Measurements from ENCODE around the gene TNIK. TPM values are rescaled to one million over a fixed set of nuclear protein-coding genes. Genes with fewer than 3 reads are reported as not detected.

Gene TNIK
- total and polyA plus RNA-seq, 10 of the 15 experiments (the other 5 are each of a cell fraction or from before 2014, with no cell fraction given) = 13.9 to 74.3 (median 48.2) TPM

DNA sequence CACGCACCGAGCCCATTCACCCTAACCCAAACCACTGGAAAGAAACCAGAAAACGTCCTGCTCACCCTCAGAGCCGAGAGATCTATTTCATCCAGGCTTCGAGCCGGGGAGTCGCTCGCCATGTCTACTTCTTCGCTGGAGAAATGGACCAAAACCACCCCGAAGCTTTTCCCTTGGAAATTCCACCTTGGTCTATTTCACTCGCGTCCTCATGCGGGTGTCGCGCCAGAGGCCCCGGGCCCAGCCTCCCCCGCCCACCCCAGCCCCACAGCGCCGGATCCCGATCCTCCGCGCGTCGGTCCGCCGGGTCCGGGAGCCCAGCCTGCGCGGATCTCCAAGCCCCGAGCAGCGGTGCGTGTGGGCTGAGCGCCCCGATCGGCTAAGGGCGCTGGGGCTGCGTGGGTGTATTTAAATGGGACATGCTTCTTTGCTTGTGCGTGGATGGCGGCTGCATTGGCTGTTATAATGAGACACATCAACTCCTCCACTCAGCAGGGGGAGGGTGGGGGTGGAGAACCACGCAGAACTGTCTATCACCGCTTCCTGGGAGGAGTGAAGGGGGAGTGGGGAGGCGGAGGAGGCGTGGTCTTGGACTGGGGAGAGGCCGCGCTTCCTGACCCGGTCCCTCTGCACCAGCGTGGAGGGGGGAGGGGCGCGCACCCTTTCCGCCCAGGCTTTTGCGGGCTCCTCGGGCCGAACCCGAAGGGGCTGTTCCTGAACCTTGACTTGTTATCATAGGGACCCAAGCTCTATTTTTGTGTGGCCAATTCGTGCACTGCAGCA lies at the start of gene TNIK (continued):
- TF ChIP-seq, protein P1, sequence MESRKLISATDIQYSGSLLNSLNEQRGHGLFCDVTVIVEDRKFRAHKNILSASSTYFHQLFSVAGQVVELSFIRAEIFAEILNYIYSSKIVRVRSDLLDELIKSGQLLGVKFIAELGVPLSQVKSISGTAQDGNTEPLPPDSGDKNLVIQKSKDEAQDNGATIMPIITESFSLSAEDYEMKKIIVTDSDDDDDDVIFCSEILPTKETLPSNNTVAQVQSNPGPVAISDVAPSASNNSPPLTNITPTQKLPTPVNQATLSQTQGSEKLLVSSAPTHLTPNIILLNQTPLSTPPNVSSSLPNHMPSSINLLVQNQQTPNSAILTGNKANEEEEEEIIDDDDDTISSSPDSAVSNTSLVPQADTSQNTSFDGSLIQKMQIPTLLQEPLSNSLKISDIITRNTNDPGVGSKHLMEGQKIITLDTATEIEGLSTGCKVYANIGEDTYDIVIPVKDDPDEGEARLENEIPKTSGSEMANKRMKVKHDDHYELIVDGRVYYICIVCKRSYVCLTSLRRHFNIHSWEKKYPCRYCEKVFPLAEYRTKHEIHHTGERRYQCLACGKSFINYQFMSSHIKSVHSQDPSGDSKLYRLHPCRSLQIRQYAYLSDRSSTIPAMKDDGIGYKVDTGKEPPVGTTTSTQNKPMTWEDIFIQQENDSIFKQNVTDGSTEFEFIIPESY (IDR thresholded peaks at IDR 0.05) = no peak
- TF ChIP-seq CHD2 (IDR thresholded peaks at IDR 0.05; ENCODE audit: borderline replicate concordance, low read depth, low read length) (peak; percentile 76), SIN3A (IDR thresholded peaks at IDR 0.05; ENCODE audit: low read depth, low read length) (peak; percentile 73; the same call in 1 of the 2 replicates), EED (IDR thresholded peaks at IDR 0.05; ENCODE audit: low read depth) (peak; percentile 57; the same call in 1 of the 2 replicates), POLR2AphosphoS5 (IDR thresholded peaks at IDR 0.05; ENCODE audit: low read length) (peak; percentile 71; the same call in 1 of the 2 replicates), TAF1 (IDR thresholded peaks at IDR 0.05; ENCODE audit: borderline replicate concordance, low read depth, low read length) (peak; percentile 90; the same call in 1 of the 2 replicates), SRF (IDR thresholded peaks at IDR 0.05; ENCODE audit: low read depth in 2 of 2, low read length in 2 of 2) (no peak), BRCA1 (IDR thresholded peaks at IDR 0.05; ENCODE audit: low read depth, low read length) (no peak), RAD21 (IDR thresholded peaks at IDR 0.05; ENCODE audit: insufficient read depth, low read depth, low read length) (peak; percentile 23; the same call in 1 of the 2 replicates), SMAD5 (IDR thresholded peaks at IDR 0.05; ENCODE audit: low read depth) (peak; percentile 41; the same call in 1 of the 2 replicates), GATAD2B (conservative IDR thresholded peaks at IDR 0.05; ENCODE audit: low read depth) (peak; percentile 79), MYB (IDR thresholded peaks at IDR 0.05; ENCODE audit: borderline replicate concordance, low read depth, low read length) (peak; percentile 27; the same call in 1 of the 2 replicates), IKZF1 (conservative IDR thresholded peaks at IDR 0.05) (0 out of 2 replicates have a peak, but pooled peaks have one; percentile 75), CEBPB (IDR thresholded peaks at IDR 0.05; ENCODE audit: borderline replicate concordance in 1 of 2, low read depth in 2 of 2, low read length in 2 of 2) (no peak), TBL1XR1 (IDR thresholded peaks at IDR 0.05; ENCODE audit: low read depth, low read length) (peak; percentile 15; the same call in 1 of the 2 replicates), HDGF (IDR thresholded peaks at IDR 0.05) (peak; percentile 86; the same call in 1 of the 2 replicates), POLR2AphosphoS2 (IDR thresholded peaks at IDR 0.05; ENCODE audit: low read depth, low read length) (peak; percentile 58; the same call in 1 of the 2 replicates), ZNF217 (IDR thresholded peaks at IDR 0.05) (0 out of 2 replicates have a peak, but pooled peaks have one; percentile 14), RAD51 (IDR thresholded peaks at IDR 0.05) (no peak)
- TF ChIP-seq, protein P2, sequence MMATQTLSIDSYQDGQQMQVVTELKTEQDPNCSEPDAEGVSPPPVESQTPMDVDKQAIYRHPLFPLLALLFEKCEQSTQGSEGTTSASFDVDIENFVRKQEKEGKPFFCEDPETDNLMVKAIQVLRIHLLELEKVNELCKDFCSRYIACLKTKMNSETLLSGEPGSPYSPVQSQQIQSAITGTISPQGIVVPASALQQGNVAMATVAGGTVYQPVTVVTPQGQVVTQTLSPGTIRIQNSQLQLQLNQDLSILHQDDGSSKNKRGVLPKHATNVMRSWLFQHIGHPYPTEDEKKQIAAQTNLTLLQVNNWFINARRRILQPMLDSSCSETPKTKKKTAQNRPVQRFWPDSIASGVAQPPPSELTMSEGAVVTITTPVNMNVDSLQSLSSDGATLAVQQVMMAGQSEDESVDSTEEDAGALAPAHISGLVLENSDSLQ (IDR thresholded peaks at IDR 0.05) = peak; percentile 96
- TF ChIP-seq, protein P3, sequence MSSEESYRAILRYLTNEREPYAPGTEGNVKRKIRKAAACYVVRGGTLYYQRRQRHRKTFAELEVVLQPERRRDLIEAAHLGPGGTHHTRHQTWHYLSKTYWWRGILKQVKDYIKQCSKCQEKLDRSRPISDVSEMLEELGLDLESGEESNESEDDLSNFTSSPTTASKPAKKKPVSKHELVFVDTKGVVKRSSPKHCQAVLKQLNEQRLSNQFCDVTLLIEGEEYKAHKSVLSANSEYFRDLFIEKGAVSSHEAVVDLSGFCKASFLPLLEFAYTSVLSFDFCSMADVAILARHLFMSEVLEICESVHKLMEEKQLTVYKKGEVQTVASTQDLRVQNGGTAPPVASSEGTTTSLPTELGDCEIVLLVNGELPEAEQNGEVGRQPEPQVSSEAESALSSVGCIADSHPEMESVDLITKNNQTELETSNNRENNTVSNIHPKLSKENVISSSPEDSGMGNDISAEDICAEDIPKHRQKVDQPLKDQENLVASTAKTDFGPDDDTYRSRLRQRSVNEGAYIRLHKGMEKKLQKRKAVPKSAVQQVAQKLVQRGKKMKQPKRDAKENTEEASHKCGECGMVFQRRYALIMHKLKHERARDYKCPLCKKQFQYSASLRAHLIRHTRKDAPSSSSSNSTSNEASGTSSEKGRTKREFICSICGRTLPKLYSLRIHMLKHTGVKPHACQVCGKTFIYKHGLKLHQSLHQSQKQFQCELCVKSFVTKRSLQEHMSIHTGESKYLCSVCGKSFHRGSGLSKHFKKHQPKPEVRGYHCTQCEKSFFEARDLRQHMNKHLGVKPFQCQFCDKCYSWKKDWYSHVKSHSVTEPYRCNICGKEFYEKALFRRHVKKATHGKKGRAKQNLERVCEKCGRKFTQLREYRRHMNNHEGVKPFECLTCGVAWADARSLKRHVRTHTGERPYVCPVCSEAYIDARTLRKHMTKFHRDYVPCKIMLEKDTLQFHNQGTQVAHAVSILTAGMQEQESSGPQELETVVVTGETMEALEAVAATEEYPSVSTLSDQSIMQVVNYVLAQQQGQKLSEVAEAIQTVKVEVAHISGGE (CRISPR knock-in tag; IDR thresholded peaks at IDR 0.05) = no peak
- TF ChIP-seq, protein P4, sequence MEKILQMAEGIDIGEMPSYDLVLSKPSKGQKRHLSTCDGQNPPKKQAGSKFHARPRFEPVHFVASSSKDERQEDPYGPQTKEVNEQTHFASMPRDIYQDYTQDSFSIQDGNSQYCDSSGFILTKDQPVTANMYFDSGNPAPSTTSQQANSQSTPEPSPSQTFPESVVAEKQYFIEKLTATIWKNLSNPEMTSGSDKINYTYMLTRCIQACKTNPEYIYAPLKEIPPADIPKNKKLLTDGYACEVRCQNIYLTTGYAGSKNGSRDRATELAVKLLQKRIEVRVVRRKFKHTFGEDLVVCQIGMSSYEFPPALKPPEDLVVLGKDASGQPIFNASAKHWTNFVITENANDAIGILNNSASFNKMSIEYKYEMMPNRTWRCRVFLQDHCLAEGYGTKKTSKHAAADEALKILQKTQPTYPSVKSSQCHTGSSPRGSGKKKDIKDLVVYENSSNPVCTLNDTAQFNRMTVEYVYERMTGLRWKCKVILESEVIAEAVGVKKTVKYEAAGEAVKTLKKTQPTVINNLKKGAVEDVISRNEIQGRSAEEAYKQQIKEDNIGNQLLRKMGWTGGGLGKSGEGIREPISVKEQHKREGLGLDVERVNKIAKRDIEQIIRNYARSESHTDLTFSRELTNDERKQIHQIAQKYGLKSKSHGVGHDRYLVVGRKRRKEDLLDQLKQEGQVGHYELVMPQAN (conservative IDR thresholded peaks at IDR 0.05) = peak; percentile 65

All from GM12878 (cell line).